ENCODE data around the gene CDH11.

GRCh38 chr16:65005696-65006095 lies 116.2 kb downstream of the CDH11 start:
- TF ChIP-seq CTCF (conservative IDR thresholded peaks at IDR 0.05; ENCODE audit: low read depth, low read length) (no peak), EZH2 (IDR thresholded peaks at IDR 0.05; ENCODE audit: borderline replicate concordance, low read depth, low read length, poor library complexity, severe bottlenecking) (no peak)
